Transverse colon (tissue), 3 donors: ENCODE results near the gene BASP1.

Experiments
- EP300 ChIP-seq: sonication (generic); formaldehyde crosslinking; IDR thresholded peaks from one replicate; pipeline ENCODE4 v1.6.1; 2017; ENCODE audit warnings: antibody characterized with exemption, low read depth
- POLR2A ChIP-seq: fragments of 450-650 bp; IDR thresholded peaks from one replicate; pipeline ENCODE4 v1.6.1; 2016; ENCODE audit warnings: antibody characterized with exemption, mild to moderate bottlenecking, moderate library complexity
- TF ChIP-seq, protein P1 (sequence below), 5 experiments: fragments of 200-600 bp in 3 of 5; fragments of 450-650 bp in 2 of 5; sonication (generic) in 3 of 5; IDR thresholded peaks; 1 replicate in 2 of 5; 2 replicates in 3 of 5; pipeline ENCODE4 v1.5.1; 2016 to 2017; ENCODE audit warnings: antibody characterized with exemption in 5 of 5, inconsistent platforms in 3 of 5, mild to moderate bottlenecking in 2 of 5, moderate library complexity in 1 of 5

DNA sequence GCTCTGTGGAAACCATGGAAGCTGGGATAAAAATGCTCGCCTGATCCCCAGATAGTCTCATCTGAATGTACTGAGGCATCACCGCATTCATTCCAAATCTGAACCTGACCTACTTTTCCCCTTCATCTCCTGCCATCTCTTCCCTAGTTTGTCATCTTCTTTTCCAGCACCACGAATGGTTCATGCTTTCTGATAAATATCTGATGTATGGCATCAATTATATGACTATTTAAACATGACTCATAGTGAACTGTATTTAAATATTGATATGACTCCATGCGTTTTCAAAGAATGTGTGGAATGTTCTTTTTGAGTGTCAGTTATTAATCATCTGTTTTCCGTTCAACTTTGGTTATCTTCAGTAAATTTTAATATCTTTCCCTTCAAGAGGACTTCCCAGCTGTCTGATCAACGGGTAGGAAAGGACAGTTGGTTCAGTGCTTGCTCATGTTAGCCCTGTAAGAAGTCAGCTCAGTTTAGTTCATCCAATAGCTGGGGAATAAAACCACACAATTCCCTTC, 21.1 kb downstream of the BASP1 start:
- no peak for TF ChIP-seq POLR2A
- TF ChIP-seq, protein P1, sequence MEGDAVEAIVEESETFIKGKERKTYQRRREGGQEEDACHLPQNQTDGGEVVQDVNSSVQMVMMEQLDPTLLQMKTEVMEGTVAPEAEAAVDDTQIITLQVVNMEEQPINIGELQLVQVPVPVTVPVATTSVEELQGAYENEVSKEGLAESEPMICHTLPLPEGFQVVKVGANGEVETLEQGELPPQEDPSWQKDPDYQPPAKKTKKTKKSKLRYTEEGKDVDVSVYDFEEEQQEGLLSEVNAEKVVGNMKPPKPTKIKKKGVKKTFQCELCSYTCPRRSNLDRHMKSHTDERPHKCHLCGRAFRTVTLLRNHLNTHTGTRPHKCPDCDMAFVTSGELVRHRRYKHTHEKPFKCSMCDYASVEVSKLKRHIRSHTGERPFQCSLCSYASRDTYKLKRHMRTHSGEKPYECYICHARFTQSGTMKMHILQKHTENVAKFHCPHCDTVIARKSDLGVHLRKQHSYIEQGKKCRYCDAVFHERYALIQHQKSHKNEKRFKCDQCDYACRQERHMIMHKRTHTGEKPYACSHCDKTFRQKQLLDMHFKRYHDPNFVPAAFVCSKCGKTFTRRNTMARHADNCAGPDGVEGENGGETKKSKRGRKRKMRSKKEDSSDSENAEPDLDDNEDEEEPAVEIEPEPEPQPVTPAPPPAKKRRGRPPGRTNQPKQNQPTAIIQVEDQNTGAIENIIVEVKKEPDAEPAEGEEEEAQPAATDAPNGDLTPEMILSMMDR (IDR thresholded peaks at IDR 0.05): no peak
- no peak for TF ChIP-seq EP300
